NT2/D1 (cell line): ENCODE results near the gene EVX1.

Experiments used
- SUZ12 ChIP-seq: IDR thresholded peaks from 2 replicates; pipeline ENCODE4 v1.6.1; 2011; ENCODE audit not compliant: insufficient read length, insufficient read depth; ENCODE audit errors: extremely low read depth
- YY1 ChIP-seq: IDR thresholded peaks from 2 replicates; pipeline ENCODE4 v1.6.1; 2011; ENCODE audit not compliant: insufficient read length, insufficient read depth
- ZNF274 ChIP-seq: IDR thresholded peaks from 2 replicates; pipeline ENCODE4 v1.6.1; 2011; ENCODE audit warnings: mild to moderate bottlenecking, low read depth, low read length

GRCh38 chr7:27237735-27238334, 4.8 kb upstream of the EVX1 start:
- TF ChIP-seq YY1 (no peak), ZNF274 (no peak), SUZ12 (no peak)
